LNCaP clone FGC (cell line): ENCODE data around the gene C10orf90.

ENCODE experiments used
- DNase-seq: peaks from one replicate; pipeline ENCODE4 v3.0.0-alpha.2; 2011; ENCODE audit warnings: low read depth
- H3K4me3 ChIP-seq: 2 replicates; pipeline ENCODE4 v1.5.1; 2011; ENCODE audit warnings: mild to moderate bottlenecking, low read depth, low read length, control low read depth
- TF ChIP-seq, protein P1 (sequence below): IDR thresholded peaks from 2 replicates; pipeline ENCODE4 v1.5.1; 2012; ENCODE audit warnings: mild to moderate bottlenecking; ENCODE audit not compliant: control insufficient read depth, insufficient read depth; ENCODE audit errors: extremely low read depth

Gene C10orf90

DNA sequence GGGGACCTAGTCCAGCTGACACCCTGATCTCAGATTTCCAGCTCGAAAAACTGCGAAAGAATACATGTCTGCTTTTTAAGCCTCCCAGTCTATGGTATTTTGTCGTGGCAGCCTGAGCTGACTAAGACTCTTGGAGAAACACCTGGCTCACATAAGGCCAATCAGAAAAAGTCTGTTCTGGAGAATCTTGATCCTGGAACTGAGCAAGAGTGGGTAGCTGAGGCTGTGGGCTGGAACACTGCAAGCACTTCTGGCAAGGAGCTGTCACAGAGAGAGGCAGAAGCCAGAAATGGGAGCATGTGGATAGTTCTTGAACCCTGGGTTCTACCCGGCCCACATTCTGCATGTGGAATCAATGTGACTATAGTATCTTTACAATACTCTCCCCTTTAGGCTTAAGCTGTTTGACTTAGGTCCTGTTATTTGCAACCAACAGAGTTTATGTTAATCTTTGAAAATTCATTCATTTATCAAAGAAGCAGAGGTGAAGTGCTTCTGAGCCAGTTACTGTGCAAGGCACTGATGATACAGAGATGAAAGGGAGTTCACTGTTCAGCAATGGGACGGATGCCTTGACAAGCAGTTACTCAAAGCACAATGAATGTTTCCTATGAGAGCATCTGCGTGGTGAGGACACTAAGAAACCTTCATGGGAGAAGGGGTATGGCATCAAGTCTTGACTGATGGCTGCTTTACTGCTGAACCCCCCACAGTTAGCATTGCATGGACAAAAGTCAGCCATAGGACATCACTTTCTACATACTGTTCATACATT is 4.4 kb upstream of the C10orf90 start:
- no peak overlapping the region for H3K4me3 ChIP-seq
- DNase-seq, result no peak
- TF ChIP-seq, protein P1, sequence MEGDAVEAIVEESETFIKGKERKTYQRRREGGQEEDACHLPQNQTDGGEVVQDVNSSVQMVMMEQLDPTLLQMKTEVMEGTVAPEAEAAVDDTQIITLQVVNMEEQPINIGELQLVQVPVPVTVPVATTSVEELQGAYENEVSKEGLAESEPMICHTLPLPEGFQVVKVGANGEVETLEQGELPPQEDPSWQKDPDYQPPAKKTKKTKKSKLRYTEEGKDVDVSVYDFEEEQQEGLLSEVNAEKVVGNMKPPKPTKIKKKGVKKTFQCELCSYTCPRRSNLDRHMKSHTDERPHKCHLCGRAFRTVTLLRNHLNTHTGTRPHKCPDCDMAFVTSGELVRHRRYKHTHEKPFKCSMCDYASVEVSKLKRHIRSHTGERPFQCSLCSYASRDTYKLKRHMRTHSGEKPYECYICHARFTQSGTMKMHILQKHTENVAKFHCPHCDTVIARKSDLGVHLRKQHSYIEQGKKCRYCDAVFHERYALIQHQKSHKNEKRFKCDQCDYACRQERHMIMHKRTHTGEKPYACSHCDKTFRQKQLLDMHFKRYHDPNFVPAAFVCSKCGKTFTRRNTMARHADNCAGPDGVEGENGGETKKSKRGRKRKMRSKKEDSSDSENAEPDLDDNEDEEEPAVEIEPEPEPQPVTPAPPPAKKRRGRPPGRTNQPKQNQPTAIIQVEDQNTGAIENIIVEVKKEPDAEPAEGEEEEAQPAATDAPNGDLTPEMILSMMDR, result no peak

DNA sequence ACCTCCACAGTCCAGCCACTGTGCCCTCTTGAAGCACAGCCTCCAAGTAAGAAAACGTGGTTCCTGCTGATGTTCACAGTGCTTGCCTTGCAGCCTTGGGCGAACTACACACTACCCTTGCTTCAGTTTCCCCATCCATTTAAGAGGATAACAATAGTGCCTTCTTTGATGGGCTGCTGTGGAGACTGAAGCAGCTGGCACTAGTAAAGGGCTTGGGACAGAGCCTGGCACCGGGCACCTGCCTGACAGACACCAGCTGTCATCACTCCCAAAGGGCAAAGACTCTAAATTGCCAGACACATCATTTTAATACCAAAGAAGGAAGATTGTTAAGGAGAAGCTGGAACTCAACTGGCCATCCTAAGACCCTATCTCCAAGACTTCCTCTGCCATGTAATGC is 3.1 kb upstream of the C10orf90 start:
- TF ChIP-seq, protein P1, result no peak
- no peak for DNase-seq
- no peak overlapping the region for H3K4me3 ChIP-seq

DNA sequence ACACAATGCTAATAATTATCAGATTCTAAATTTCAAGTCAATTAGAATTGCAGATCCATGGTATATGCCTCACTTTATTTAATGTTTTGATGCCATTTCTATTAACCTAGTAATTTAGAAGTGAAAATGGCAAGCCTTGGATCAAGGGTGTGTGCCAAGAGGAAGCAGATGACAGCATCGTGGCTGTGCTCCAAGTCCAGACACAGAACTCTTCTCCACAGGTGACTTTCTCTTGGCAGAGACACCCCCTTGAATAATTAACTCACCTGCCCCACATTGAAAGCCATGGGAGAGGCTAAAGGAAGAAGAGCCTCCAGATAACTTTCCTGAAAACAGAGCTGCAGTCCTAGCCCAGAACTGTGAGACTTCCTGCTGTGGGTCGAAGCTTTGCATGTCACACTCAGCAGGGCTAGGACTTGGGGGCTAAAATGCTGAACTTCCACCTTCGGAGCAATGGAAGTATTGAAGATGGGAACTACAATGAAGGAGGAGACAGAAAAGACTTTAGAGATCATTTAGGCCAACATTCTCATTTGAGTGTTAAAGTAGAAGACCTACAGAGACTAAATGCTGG is 996 bp upstream of the C10orf90 start:
- TF ChIP-seq, protein P1, result no peak
- no peak overlapping the region for H3K4me3 ChIP-seq
- DNase-seq, result peak; percentile 23

DNA sequence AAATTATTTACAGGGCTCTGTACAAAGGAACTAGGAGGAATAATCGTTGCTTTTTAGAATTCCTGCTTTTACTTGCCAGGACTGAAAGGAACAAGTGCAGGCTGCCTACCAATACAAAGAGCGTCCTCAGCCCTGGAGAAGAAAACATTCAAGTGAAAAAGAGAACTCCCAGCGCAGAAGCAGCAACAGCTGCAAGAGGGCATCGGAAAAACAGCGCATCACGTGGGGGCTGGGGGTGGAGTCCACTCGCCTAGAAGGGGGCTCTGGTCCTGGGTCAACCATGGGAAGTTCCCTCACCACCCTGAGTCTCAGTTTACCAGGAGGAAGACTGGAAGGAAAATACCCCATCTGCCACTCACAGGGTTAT is 385 bp upstream of the C10orf90 start:
- DNase-seq, result no peak

DNA sequence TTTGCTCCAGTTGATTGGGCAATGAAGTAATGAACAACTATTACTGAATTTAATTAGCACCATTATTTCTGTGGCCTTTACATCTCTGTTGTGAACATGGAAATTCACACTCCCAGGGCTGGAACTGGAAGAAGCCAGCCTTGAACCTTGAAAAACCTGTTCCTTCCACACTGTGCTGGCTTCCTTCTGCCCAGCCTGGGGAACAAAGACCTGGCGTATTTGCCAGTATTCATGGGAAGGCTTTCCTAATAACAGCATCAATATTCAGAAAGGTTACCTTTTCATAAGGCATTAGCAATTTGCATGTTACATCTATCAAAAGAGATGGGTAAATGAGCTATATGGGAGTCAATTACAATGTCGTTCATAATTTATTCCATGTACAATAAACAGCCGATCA is 1.3 kb downstream of the C10orf90 start:
- H3K4me3 ChIP-seq, result no peak overlapping the region
- DNase-seq, result peak; percentile 31
- TF ChIP-seq, protein P1, result no peak

More for the DNA sequence above, 385 bp upstream of the C10orf90 start:
- H3K4me3 ChIP-seq, result no peak overlapping the region
- TF ChIP-seq, protein P1, result no peak

DNA sequence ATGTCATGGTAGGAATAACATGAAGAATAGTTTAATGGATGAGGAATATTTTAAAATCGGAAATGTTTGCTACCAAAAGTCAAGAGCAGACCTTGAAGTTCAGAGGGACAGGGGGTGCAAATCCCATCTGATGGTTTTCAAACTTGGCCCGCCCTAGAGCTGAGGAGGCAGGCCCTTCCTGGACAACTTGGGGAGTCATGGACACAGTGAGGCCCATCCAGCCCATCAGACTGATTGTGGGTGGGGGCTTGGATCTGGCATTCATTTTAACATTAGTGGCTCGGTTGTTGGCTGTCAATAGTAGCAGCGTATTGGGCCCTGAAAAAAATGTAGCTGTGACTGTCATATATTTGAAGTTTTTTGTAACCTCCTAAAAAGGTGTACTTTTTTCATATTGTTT is 2.0 kb downstream of the C10orf90 start:
- H3K4me3 ChIP-seq, result no peak overlapping the region
- DNase-seq, result no peak
- TF ChIP-seq, protein P1, result no peak

DNA sequence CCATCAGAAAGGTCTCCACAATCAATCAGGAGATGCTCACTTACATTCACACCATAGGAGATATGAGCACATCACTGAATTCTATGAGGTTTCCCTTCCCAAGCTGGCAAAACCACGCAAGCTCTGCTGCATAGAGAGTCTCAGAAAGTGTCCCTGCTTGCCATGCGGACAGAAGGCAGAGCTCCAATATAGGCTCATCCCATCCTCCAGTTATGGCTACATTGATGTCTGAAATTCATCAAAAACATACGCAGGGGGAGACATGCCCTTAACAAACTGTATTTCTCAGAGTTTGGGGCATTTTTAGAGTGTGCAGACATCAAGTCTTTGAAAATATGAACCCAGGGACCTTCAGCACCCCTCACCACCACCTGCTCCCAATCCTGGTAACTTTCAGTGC is 2.9 kb downstream of the C10orf90 start:
- no peak for DNase-seq
- no peak overlapping the region for H3K4me3 ChIP-seq
- TF ChIP-seq, protein P1, result no peak
